A673 (cell line): ENCODE results near the gene ADD3. TPM values are rescaled to one million over a fixed set of nuclear protein-coding genes. Genes with fewer than 3 reads are reported as not detected.

Experiments used
- BruUV-seq: library from RNA; stranded (reverse); fragments of 400-500 nt; replicated peaks from 2 replicates; lab custom pipeline; 2021; lab: Mats Ljungman, UMichigan
- CTCF ChIA-PET: fragments of 300-600 bp; sonication (Branson Sonifier 250); formaldehyde crosslinking; loops from one replicate; lab custom pipeline; 2022; ENCODE audit warnings: antibody characterized with exemption; lab: Charles Lee
- POLR2A ChIA-PET: fragments of 300-600 bp; sonication (Branson Sonifier 250); formaldehyde crosslinking; loops from one replicate; lab custom pipeline; 2022; ENCODE audit warnings: antibody characterized with exemption; ENCODE audit not compliant: low non-redundant PET; lab: Charles Lee
- DNase-seq: peaks from one replicate; pipeline ENCODE4 v3.0.0-alpha.2; 2015; ENCODE audit warnings: low spot score
- H3K27ac ChIP-seq: fragments of 200-600 bp; sonication (generic); 2 replicates; pipeline ENCODE4 v1.5.1; 2016; ENCODE audit warnings: mixed run types, low read depth, mild to moderate bottlenecking, mixed read lengths, antibody characterized with exemption, low read length; ENCODE audit not compliant: poor library complexity, severe bottlenecking
- H3K27me3 ChIP-seq: fragments of 200-600 bp; sonication (generic); replicated peaks from 2 replicates; pipeline ENCODE4 v1.6.1; 2017; ENCODE audit warnings: mixed run types, low read depth, mild to moderate bottlenecking, mixed read lengths, antibody characterized with exemption, low read length; ENCODE audit not compliant: insufficient read depth, poor library complexity
- H3K36me3 ChIP-seq: fragments of 200-600 bp; sonication (generic); 2 replicates; pipeline ENCODE4 v1.6.1; 2016; ENCODE audit warnings: mixed run types, mild to moderate bottlenecking, mixed read lengths, antibody characterized with exemption, low read length; ENCODE audit not compliant: insufficient read depth, poor library complexity, severe bottlenecking
- H3K4me1 ChIP-seq: fragments of 200-600 bp; sonication (generic); 2 replicates; pipeline ENCODE4 v1.6.1; 2017; ENCODE audit warnings: mixed run types, mild to moderate bottlenecking, mixed read lengths, antibody characterized with exemption, low read length; ENCODE audit not compliant: insufficient read depth, poor library complexity, severe bottlenecking
- H3K4me3 ChIP-seq: fragments of 200-600 bp; sonication (generic); 2 replicates; pipeline ENCODE4 v1.5.1; 2016; ENCODE audit warnings: low read depth, mixed run types, mild to moderate bottlenecking, mixed read lengths, low read length; ENCODE audit not compliant: poor library complexity, severe bottlenecking
- H3K9me3 ChIP-seq: fragments of 200-600 bp; sonication (generic); 2 replicates; pipeline ENCODE4 v1.6.1; 2016; ENCODE audit warnings: mixed run types, low read depth, mild to moderate bottlenecking, mixed read lengths, antibody characterized with exemption, low read length; ENCODE audit not compliant: poor library complexity, severe bottlenecking
- EZH2 ChIP-seq: fragments of 200-600 bp; sonication (generic); IDR thresholded peaks from 2 replicates; pipeline ENCODE4 v1.6.1; 2017; ENCODE audit warnings: borderline replicate concordance, low read depth, mild to moderate bottlenecking, mixed read lengths, antibody characterized with exemption, low read length; ENCODE audit not compliant: poor library complexity, severe bottlenecking
- intact Hi-C: fragments of 100-400 bp; cut with micrococcal nuclease; formaldehyde crosslinking; loops from one replicate; pipeline ENCODE4 v1.10.0; 2022; ENCODE audit not compliant: unreplicated experiment
- total RNA-seq: library from RNA; stranded (reverse); gene quantifications from 2 replicates; pipeline ENCODE4 v1.2.3, GENCODE V29; 2021
- TF ChIP-seq, protein P1 (sequence below): fragments of 300-800, 200-600 bp; sonication (generic); conservative IDR thresholded peaks from 2 replicates; pipeline ENCODE4 v1.5.1; 2017; ENCODE audit warnings: low read depth, mild to moderate bottlenecking, antibody characterized with exemption, low read length, moderate library complexity, mixed read lengths

ADD3 gene
- total RNA-seq, 1 experiment from 2014 or later = 82.9 TPM

DNA sequence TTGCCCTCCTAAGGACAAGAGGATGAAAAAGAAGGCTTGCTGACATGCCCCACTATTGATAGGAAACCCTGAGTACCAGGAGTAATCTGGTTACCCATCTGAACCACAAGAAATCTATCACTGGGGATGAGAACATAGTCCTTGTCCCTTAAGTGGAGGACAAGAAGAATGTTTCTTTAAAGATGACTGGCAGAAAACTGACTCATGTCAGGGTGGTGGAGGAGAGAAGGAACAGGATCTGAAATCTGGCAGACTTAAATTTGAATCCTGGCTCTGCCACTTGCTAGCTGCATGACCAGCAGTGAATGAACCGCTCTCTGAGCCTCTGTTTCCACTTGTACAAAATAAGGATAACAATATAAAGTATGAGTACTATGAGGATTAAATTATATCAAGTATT is 45.5 kb upstream of the ADD3 start:
- intact Hi-C loops = no loop called here
- no peaks in the 10 kb centered on the region for H3K9me3 ChIP-seq
- ChIA-PET POLR2A (no interaction called here), CTCF (interaction anchor here (0.5 kb wide), 1 partner anchor 243 kb away, joined by 4 read pairs; no protein-coding TSS in a partner anchor)
- TF ChIP-seq EZH2 = no peak
- TF ChIP-seq, protein P1, sequence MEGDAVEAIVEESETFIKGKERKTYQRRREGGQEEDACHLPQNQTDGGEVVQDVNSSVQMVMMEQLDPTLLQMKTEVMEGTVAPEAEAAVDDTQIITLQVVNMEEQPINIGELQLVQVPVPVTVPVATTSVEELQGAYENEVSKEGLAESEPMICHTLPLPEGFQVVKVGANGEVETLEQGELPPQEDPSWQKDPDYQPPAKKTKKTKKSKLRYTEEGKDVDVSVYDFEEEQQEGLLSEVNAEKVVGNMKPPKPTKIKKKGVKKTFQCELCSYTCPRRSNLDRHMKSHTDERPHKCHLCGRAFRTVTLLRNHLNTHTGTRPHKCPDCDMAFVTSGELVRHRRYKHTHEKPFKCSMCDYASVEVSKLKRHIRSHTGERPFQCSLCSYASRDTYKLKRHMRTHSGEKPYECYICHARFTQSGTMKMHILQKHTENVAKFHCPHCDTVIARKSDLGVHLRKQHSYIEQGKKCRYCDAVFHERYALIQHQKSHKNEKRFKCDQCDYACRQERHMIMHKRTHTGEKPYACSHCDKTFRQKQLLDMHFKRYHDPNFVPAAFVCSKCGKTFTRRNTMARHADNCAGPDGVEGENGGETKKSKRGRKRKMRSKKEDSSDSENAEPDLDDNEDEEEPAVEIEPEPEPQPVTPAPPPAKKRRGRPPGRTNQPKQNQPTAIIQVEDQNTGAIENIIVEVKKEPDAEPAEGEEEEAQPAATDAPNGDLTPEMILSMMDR = no peak
- H3K27me3 ChIP-seq = no peaks in the 10 kb centered on the region
- no TSS peak for BruUV-seq
- peaks cover 10% of the 10 kb centered on the region for H3K4me1 ChIP-seq
- no peak overlapping the region for H3K4me3 ChIP-seq
- H3K27ac ChIP-seq = no peak overlapping the region
- no peak for DNase-seq
- H3K36me3 ChIP-seq = no peaks in the 10 kb centered on the region

DNA sequence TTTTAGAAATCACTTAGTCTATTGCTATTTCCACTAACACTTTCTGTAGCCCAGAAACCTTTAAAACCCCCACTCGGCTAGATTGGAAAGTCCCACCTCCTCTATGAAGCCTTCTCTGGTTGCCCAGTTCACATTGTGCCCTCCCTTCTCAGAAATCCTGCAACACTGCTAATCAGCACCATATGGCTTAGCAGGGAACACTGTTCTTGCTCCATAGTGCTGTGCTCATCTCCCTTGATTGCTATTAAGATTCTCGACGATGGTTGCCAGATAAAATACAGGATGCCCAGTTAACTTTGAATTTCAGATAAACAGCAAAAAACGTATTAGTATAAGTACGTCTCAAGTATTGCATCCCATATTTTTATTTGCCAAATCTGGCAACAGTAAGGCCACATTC is 44.3 kb upstream of the ADD3 start:
- TF ChIP-seq EZH2 = no peak
- TF ChIP-seq, protein P1 = no peak
- POLR2A ChIA-PET = no interaction called here
- Histone ChIP-seq H3K9me3 (no peaks in the 10 kb centered on the region), H3K27me3 (no peaks in the 10 kb centered on the region), H3K4me1 (peaks cover 13% of the 10 kb centered on the region), H3K4me3 (no peak overlapping the region), H3K36me3 (no peaks in the 10 kb centered on the region), H3K27ac (no peak overlapping the region)
- CTCF ChIA-PET = no interaction called here
- peak; percentile 27 for DNase-seq
- BruUV-seq = no TSS peak
- intact Hi-C loops = no loop called here

DNA sequence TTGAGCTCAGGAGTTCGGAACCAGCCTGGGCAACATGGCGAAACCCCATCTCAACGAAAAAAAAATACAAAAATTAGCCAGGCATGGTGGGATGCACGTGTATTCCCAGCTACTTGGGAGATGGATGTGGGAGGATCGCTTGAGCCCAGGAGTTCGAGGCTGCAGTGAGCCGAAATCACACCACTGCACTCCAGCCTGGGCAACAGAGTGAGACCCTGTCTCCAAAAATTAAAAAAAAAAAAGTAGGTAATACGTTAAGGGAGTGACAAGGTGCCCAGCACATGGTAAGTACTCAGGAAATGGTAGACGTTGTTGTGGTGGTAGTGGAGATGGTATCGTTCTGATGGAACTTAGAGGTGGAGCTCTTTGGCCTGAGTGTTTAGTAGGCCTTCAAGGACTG is 43.5 kb upstream of the ADD3 start:
- no peak for TF ChIP-seq EZH2
- TF ChIP-seq, protein P1 = no peak
- peaks cover 13% of the 10 kb centered on the region for H3K4me1 ChIP-seq
- H3K4me3 ChIP-seq = no peak overlapping the region
- no peak for DNase-seq
- intact Hi-C loops = no loop called here
- no peak overlapping the region for H3K27ac ChIP-seq
- no peaks in the 10 kb centered on the region for H3K27me3 ChIP-seq
- ChIA-PET CTCF (no interaction called here), POLR2A (no interaction called here)
- BruUV-seq = no TSS peak
- no peaks in the 10 kb centered on the region for H3K9me3 ChIP-seq
- no peaks in the 10 kb centered on the region for H3K36me3 ChIP-seq
